ENCODE data around the gene ABCB10.

- TF ChIP-seq CTCF (IDR thresholded peaks at IDR 0.05) (no peak), POLR2A (IDR thresholded peaks at IDR 0.05) (no peak), POLR2AphosphoS5 (IDR thresholded peaks at IDR 0.05) (no peak), EP300 (IDR thresholded peaks at IDR 0.05) (no peak)
These were observed 31.8 kb downstream of the ABCB10 start for GRCh38 chr1:229526695-229527094.

Measured in gastroesophageal sphincter (tissue), 3 donors.